T-helper 17 cell (primary cell): ENCODE data around the gene MFAP4. TPM values are rescaled to one million over a fixed set of nuclear protein-coding genes. Genes with fewer than 3 reads are reported as not detected.

Experiments used
- ATAC-seq: fragments of 150-1000 bp; cut with Tn5 transposase; 2 replicates; pipeline ENCODE4 v1.10.0; 2021; ENCODE audit warnings: mild to moderate bottlenecking, moderate library complexity
- DNase-seq, 3 donors: peaks; one replicate each; pipeline versions ENCODE4 v3.0.0 to v3.0.0-alpha.2; 2020 to 2021
- H3K9me3 ChIP-seq: one replicate; pipeline ENCODE4 v1.7.0; 2013; ENCODE audit warnings: low read length, mild to moderate bottlenecking; ENCODE audit not compliant: control insufficient read depth, poor library complexity, severe bottlenecking
- H3K27ac Mint-ChIP-seq: one replicate; pipeline ENCODE4 v1.8.0; 2022; ENCODE audit warnings: mild to moderate bottlenecking, moderate library complexity, mixed read lengths
- H3K27me3 Mint-ChIP-seq: one replicate; pipeline ENCODE4 v1.8.0; 2022; ENCODE audit warnings: mixed read lengths
- H3K36me3 Mint-ChIP-seq: one replicate; pipeline ENCODE4 v1.8.0; 2022; ENCODE audit warnings: low read depth, mixed read lengths
- H3K4me1 Mint-ChIP-seq: one replicate; pipeline ENCODE4 v1.8.0; 2022; ENCODE audit warnings: mild to moderate bottlenecking, mixed read lengths
- H3K4me3 Mint-ChIP-seq: one replicate; pipeline ENCODE4 v1.8.0; 2022; ENCODE audit warnings: mild to moderate bottlenecking, moderate library complexity, mixed read lengths
- total RNA-seq, 4 donors: library from RNA in 2 of 4; stranded (reverse) in 2 of 4; gene quantifications; one replicate each; pipeline ENCODE4 v1.2.3 and lab custom pipeline; 2022 to 2026

The MFAP4 gene
- total RNA-seq, 2 donors from 2014 or later: not detected

DNA sequence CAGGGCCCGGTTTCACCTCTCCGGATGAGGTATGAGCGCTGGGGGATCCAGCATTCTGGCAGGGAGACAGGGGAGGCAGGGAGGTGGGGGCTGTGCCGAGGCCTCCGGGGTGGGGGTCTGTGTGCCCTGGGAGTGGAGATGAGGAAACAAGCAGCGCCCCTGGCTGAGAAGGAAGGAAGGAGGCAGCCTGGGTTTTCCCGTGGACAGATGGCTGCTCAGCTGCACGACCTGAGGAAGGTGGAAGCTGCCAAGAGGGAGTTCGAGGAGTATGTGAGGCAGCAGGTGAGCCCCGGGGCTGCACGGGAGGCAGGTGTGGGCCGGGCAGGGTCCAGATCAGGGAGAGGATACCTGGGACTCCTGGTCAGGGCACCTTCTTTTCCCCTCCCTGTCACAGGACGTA is 28.3 kb upstream of the MFAP4 start:
- peaks cover 13% of the 10 kb centered on the region for H3K4me1 Mint-ChIP-seq
- H3K4me3 Mint-ChIP-seq: no peak overlapping the region
- no peaks in the 10 kb centered on the region for H3K27me3 Mint-ChIP-seq
- H3K9me3 ChIP-seq: no peaks in the 10 kb centered on the region
- no peak for DNase-seq
- no peak overlapping the region for H3K27ac Mint-ChIP-seq
- H3K36me3 Mint-ChIP-seq: peaks cover under 1% of the 10 kb centered on the region
- no peak for ATAC-seq

DNA sequence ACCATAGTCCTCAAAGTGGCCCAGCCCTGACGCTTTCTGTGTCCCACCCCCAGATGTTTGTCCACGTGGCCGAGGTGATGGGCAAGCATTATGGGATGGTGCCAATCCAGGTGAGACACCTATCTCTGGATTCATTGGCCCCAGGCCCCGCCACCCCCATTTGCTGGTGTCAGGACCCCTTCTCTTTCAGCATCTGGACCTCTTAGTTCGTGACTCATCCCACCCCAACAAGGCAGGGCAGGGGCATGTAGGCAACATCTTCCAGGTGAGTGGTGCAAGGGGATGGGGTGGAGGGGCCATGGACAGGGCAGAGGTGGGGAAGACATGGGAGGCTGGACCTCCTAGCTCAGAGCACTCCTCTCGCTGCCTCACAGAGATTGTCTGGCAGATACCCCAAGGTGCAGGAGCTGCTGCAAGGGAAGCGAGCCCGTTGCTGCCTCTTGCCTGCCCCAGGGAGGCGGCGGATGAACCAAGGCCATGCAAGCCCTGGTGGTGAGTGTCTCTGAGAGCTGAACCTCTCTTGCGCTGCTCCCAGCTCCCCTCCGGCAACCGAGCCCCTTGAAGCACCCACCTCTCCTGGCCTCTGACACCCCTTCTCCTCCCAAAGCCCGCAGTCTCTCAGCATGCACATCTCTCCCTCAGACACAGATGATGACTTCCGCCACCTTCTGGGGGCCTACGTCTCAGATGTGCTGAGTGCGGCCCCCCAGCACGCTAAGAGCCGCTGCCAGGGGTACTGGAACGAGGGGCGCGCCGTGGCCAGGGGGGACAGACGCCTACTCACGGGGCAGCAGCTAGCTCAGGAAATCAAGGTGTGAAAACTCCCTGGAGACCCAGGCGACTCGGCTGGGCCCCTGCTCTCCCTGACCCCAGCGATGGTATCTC is 27.6 kb upstream of the MFAP4 start:
- H3K27me3 Mint-ChIP-seq: no peaks in the 10 kb centered on the region
- no peak for DNase-seq
- no peak overlapping the region for H3K27ac Mint-ChIP-seq
- peaks cover 15% of the 10 kb centered on the region for H3K4me1 Mint-ChIP-seq
- no peak overlapping the region for H3K4me3 Mint-ChIP-seq
- ATAC-seq: no peak
- no peaks in the 10 kb centered on the region for H3K9me3 ChIP-seq
- H3K36me3 Mint-ChIP-seq: peaks cover 3% of the 10 kb centered on the region

DNA sequence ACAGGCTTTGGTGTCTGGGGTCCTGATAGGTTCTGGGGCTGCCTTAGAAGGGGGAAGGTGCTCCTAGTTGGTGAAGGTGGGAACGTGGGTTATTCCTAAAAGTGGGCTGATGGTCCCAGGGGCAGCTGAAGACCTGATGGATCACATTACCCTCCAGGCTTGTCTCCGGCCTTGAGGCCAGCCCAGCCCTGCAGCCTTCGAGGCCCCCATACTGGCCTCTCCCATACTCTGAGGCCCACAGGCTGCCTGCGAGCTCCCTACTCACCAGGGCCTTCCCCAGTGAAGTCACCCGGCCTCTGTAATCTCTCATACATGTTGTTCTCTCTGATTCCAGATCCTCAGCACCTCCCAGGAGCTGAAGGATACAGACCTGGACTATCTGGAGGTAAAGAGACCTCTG is 26.8 kb upstream of the MFAP4 start:
- peaks cover 13% of the 10 kb centered on the region for H3K4me1 Mint-ChIP-seq
- H3K27me3 Mint-ChIP-seq: no peaks in the 10 kb centered on the region
- H3K36me3 Mint-ChIP-seq: peaks cover 3% of the 10 kb centered on the region
- H3K27ac Mint-ChIP-seq: no peak overlapping the region
- no peaks in the 10 kb centered on the region for H3K9me3 ChIP-seq
- DNase-seq (no peak), ATAC-seq (no peak)
- no peak overlapping the region for H3K4me3 Mint-ChIP-seq

DNA sequence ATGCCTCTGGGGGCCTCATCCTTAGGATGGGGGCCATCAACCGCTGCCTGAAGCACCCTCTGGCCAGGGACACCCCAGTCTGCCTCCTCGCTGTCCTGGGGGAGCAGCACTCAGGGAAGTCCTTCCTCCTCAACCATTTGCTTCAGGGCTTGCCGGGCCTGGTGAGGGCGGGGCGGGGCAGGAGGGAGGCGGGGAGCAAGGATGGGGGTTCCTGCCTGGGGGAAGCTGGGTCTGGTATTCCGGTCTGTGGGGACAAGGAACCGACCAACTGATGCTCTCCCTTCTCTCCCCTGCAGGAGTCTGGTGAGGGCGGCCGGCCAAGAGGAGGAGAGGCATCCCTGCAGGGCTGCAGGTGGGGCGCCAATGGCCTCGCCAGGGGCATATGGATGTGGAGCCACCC is 26.0 kb upstream of the MFAP4 start:
- no peak overlapping the region for H3K27ac Mint-ChIP-seq
- H3K27me3 Mint-ChIP-seq: no peaks in the 10 kb centered on the region
- ATAC-seq (no peak), DNase-seq (no peak)
- H3K4me1 Mint-ChIP-seq: peaks cover 10% of the 10 kb centered on the region
- no peak overlapping the region for H3K4me3 Mint-ChIP-seq
- peaks cover 3% of the 10 kb centered on the region for H3K36me3 Mint-ChIP-seq
- no peaks in the 10 kb centered on the region for H3K9me3 ChIP-seq

DNA sequence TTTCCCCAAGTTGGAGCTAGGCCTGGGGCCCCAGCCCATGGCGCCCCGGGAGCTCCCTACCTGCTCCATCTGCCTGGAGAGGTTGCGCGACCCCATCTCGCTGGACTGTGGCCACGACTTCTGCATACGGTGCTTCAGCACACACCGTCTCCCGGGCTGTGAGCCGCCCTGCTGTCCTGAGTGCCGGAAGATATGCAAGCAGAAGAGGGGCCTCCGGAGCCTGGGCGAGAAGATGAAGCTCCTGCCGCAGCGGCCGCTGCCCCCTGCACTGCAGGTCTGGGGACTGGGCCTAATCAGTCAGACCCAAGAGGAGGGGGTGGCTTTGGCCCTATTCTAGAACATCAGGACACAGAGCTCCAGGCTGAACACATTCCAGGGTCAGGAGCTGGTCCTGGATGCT is 25.5 kb upstream of the MFAP4 start:
- Mint-ChIP-seq H3K27me3 (no peaks in the 10 kb centered on the region), H3K36me3 (peaks cover 3% of the 10 kb centered on the region), H3K27ac (no peak overlapping the region), H3K4me3 (no peak overlapping the region), H3K4me1 (peaks cover 5% of the 10 kb centered on the region)
- no peaks in the 10 kb centered on the region for H3K9me3 ChIP-seq
- ATAC-seq: no peak
- no peak for DNase-seq

DNA sequence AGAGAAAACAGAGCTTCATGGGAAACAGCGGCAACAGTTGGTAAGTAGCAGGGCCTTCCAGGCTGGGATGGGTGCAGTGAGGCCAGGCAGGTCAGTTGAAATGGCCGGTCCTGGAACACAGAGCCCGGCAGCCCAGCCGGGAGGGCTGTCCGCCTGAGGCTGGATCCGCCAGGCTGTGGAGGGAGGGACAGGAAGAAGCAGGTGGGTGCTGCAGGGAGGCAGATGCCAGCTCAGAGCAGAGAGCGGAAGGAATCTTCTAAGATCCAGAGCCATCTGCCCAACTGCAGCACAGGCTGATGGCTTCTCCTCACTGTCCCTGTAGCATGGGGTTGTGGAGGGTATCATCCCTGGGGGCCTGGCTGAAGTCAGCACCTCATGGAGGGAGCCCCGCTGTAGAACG is 24.6 kb upstream of the MFAP4 start:
- no peaks in the 10 kb centered on the region for H3K27me3 Mint-ChIP-seq
- DNase-seq: no peak
- H3K27ac Mint-ChIP-seq: no peak overlapping the region
- no peaks in the 10 kb centered on the region for H3K9me3 ChIP-seq
- no peak overlapping the region for H3K4me3 Mint-ChIP-seq
- no peak for ATAC-seq
- peaks cover 3% of the 10 kb centered on the region for H3K36me3 Mint-ChIP-seq
- peaks cover 4% of the 10 kb centered on the region for H3K4me1 Mint-ChIP-seq

DNA sequence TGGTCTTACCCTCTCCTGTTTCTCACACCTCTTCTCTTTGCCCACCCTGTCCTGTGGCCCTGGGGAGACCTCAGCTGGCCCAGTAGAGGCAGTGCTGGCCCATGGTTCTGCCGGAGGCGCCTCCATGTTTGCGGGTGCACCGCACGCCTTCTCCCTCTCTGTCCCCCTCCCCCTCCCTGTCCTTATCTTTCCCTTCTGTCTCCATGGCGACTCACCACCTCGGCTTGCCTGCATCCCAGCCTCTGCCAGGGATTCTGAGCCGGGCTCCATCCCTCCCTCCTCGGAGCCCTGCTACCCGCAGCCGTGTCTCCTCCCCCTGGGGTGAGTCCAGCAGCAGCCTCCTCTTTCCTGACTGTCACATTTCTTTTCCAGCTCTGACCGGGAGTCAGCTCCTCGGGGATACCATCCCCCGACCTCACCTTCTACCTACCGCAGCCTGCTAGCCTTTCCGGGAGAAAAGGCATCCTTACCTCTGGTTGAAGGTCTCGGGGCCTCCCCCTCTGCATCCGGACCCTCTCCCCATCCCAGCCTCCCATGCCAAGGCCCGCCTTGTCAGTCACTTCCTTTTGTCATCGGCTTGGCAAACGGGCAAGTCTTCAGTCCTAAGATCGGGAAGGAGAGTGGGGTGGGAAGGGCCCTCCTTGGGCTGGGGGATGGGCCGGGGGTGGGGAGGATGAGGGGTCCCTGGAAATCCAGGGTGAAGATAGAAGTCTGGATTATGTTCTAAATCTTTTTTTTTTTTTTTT is 24.1 kb upstream of the MFAP4 start, which contains the start of gene RNF112:
Gene RNF112, plus strand, starts transcription at position 358 of the 746 bp plus-strand sequence. Its CDS starts 177 bp downstream, at position 535.
- H3K4me3 Mint-ChIP-seq: no peak within 1 kb of the TSS
- DNase-seq (no peak), ATAC-seq (no peak)
- no peaks in the 10 kb centered on the region for H3K27me3 Mint-ChIP-seq
- no peaks in the 10 kb centered on the region for H3K9me3 ChIP-seq
- H3K4me1 Mint-ChIP-seq: peaks cover 4% of the 10 kb centered on the region
- peaks cover 3% of the 10 kb centered on the region for H3K36me3 Mint-ChIP-seq
- H3K27ac Mint-ChIP-seq: peak within 1 kb of the TSS; percentile 73

DNA sequence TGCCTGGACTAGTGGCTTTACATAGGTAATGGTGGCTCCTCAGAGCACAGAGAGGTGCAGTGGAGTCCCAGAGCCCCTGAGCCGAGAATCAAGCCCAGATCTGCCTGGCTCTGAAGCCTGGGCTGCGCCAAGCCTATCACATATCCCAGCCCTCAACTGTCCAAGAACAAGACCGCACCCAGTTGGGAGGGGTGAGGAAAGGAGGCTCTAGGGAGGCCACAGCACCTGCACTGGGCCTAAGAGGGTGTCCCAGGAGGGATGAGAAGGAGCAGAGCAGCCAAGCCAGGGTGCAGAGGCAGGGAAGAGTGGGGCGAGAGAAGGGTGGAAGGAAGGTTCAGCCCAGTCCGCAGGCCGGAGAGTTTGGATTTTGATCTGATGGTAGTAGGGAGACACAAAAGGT is 23.1 kb upstream of the MFAP4 start:
- DNase-seq: no peak
- Mint-ChIP-seq H3K27ac (peak overlapping the region; percentile 73), H3K27me3 (no peaks in the 10 kb centered on the region), H3K36me3 (peaks cover 3% of the 10 kb centered on the region), H3K4me1 (peaks cover 4% of the 10 kb centered on the region), H3K4me3 (no peak overlapping the region)
- no peak for ATAC-seq
- H3K9me3 ChIP-seq: no peaks in the 10 kb centered on the region

DNA sequence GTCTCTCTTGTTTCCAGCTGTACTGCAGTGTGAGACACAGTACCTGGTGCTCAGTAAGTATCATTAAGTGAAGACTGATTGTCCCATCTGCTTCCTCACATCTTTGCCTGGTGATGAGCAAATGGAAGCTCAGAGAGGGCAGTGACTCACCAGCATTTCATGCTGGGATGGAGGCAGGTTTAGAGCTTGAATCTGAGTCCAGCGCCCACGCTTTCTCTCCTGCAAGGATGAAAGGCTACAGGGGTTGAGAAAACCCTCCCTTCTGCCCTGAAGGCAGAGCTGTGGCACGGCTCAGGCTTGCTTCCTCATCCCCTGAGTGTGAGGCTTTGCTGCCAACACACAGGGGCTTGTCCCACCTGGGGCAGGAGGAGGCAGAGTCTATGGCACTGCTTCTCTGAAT is 22.5 kb upstream of the MFAP4 start:
- ATAC-seq (no peak), DNase-seq (no peak)
- no peak overlapping the region for H3K27ac Mint-ChIP-seq
- peaks cover 3% of the 10 kb centered on the region for H3K36me3 Mint-ChIP-seq
- no peak overlapping the region for H3K4me3 Mint-ChIP-seq
- no peaks in the 10 kb centered on the region for H3K9me3 ChIP-seq
- peaks cover 4% of the 10 kb centered on the region for H3K4me1 Mint-ChIP-seq
- no peaks in the 10 kb centered on the region for H3K27me3 Mint-ChIP-seq

DNA sequence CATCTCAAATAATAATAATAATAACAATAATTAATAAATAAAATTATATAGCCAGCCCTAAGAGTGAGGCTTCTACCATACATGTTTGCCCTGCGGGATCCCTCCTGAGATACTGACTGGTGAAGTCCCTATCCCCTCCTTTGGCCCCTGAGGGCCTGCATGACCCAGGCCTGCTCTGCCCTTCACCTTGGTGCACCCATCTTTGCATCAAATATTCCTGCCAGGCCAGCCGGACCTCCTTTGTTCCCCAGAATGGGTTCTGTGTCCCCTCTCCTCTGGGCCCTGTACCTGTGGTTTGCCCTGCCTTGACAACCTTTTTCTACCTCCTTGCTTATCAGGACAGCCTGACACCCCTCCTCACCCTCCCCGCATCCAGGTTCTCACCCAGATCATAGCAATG is 22.1 kb upstream of the MFAP4 start:
- no peak overlapping the region for H3K27ac Mint-ChIP-seq
- H3K4me3 Mint-ChIP-seq: no peak overlapping the region
- H3K4me1 Mint-ChIP-seq: peaks cover 4% of the 10 kb centered on the region
- H3K36me3 Mint-ChIP-seq: peaks cover 3% of the 10 kb centered on the region
- no peaks in the 10 kb centered on the region for H3K9me3 ChIP-seq
- no peak for ATAC-seq
- H3K27me3 Mint-ChIP-seq: no peaks in the 10 kb centered on the region
- DNase-seq: no peak

DNA sequence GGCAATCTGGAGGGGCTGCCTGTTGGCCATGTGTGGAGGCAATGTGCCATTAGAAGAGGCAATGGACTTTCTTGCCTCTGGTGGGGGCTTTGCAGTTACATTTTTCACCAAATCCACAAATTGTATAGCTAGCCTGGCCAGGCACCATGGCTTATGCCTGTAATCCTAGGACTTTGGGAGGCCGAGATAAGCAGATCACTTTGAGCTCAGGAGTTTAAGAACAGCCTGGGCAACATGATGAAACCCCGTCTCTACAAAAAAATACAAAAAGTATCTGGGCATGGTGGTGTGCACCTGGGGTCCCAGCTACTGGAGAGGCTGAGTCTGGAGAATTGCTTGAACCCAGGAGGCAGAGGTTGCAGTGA is 21.3 kb upstream of the MFAP4 start:
- Mint-ChIP-seq H3K27ac (no peak overlapping the region), H3K27me3 (no peaks in the 10 kb centered on the region), H3K36me3 (peaks cover 3% of the 10 kb centered on the region), H3K4me1 (peaks cover 4% of the 10 kb centered on the region), H3K4me3 (no peak overlapping the region)
- ATAC-seq (no peak), DNase-seq (no peak)
- H3K9me3 ChIP-seq: no peaks in the 10 kb centered on the region

DNA sequence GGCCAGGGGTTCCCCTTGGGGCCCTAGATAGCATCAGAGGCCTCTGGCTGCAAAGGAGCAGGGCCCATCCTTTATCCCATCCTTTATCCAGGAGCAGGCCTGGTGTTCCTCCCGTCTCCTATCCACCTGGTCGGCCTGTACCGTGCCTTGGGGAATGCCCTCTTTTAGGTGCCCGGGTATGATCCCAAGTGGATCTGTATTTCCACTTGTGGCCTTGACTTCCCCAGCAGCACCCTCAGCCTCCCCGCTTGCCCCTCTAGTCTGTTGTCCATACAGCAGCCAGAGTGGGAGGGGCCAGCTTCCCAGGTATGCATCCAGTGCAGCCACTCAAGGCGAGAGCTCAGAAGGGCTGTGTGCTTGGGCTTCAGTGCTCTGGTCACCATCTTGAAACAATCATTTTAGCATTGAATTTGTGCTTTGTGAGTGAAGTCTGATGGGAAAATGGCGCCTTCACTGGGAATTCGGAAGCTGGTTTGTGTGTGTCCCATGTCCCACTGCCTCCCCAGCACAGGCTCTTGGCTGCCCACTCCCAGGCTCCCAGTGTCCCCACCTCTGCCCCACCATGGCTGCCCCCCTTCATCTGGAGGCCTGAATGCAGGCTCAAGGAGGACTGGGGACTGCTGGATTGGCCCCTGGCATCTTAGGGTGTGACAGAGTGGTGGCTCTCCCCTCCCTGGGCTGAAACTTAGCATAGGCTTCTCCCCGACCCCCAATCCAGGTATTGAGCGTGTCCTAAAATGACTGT is 20.8 kb upstream of the MFAP4 start:
- Mint-ChIP-seq H3K36me3 (peaks cover 3% of the 10 kb centered on the region), H3K4me1 (peaks cover 4% of the 10 kb centered on the region), H3K4me3 (no peak overlapping the region), H3K27ac (no peak overlapping the region), H3K27me3 (peaks cover 1% of the 10 kb centered on the region)
- no peak for DNase-seq
- no peak for ATAC-seq
- no peaks in the 10 kb centered on the region for H3K9me3 ChIP-seq

DNA sequence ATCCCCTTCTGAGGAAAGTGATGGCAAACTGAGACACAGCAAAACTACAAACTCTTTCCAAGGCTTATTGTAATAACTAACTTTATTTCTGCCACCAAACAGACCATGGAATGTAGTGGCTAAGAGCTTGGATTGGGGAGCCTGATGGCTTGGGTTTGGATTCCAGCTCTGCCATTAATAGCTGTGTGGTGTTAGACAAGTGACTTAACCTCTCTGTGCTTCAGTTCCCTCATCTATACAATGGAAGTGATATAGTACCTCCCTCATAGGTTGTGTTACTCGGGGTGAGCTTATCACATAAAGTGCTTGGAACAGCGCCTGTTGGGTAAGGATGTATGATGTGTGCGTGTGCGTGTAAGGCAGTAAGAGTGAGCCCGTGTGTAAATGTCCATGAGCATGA is 18.1 kb upstream of the MFAP4 start:
- H3K9me3 ChIP-seq: no peaks in the 10 kb centered on the region
- Mint-ChIP-seq H3K4me3 (no peak overlapping the region), H3K27ac (no peak overlapping the region), H3K27me3 (peaks cover 15% of the 10 kb centered on the region), H3K4me1 (peaks cover 3% of the 10 kb centered on the region), H3K36me3 (peaks cover under 1% of the 10 kb centered on the region)
- ATAC-seq (no peak), DNase-seq (no peak)
